Natural killer cell (primary cell): ENCODE data around the gene CNOT8. TPM values are rescaled to one million over a fixed set of nuclear protein-coding genes. Genes with fewer than 3 reads are reported as not detected.

Source experiments
- ATAC-seq, 3 donors: fragments of 150-1000 bp in 2 of 3; fragments of 200-7000 bp in 1 of 3; cut with Tn5 transposase; 1 replicate in 1 of 3; 2 replicates in 2 of 3; pipeline ENCODE4 v1.10.0; 2021; ENCODE audit warnings: mild to moderate bottlenecking in 2 of 3, moderate library complexity in 2 of 3
- DNase-seq, 2 donors: peaks; one replicate each; pipeline versions ENCODE4 v3.0.0 to v3.0.0-alpha.2; 2013 to 2021; ENCODE audit warnings: mixed read lengths in 1 of 2
- H3K27ac ChIP-seq: one replicate; pipeline ENCODE4 v1.5.1; 2013; ENCODE audit warnings: mild to moderate bottlenecking, low read length
- H3K27me3 ChIP-seq: one replicate; pipeline ENCODE4 v1.6.1; 2013; ENCODE audit warnings: low read length; ENCODE audit not compliant: control insufficient read depth, insufficient read depth
- H3K36me3 ChIP-seq: one replicate; pipeline ENCODE4 v1.6.1; 2013; ENCODE audit warnings: low read length; ENCODE audit not compliant: control insufficient read depth, insufficient read depth
- H3K4me1 ChIP-seq: one replicate; pipeline ENCODE4 v1.6.1; 2013; ENCODE audit warnings: low read length; ENCODE audit not compliant: control insufficient read depth, insufficient read depth
- H3K4me3 ChIP-seq: one replicate; pipeline ENCODE4 v1.5.1; 2013; ENCODE audit warnings: low read length
- H3K9me3 ChIP-seq: one replicate; pipeline ENCODE4 v1.6.1; 2013; ENCODE audit warnings: low read length; ENCODE audit not compliant: control insufficient read depth, insufficient read depth
- H3K27ac Mint-ChIP-seq, 2 donors: one replicate each; pipeline ENCODE4 v1.8.0; 2022; ENCODE audit warnings: mild to moderate bottlenecking in 2 of 2, mixed read lengths in 2 of 2, moderate library complexity in 1 of 2
- H3K27me3 Mint-ChIP-seq, 2 donors: one replicate each; pipeline ENCODE4 v1.8.0; 2022; ENCODE audit warnings: low read depth in 2 of 2, mixed read lengths in 2 of 2
- H3K36me3 Mint-ChIP-seq: one replicate; pipeline ENCODE4 v1.8.0; 2022; ENCODE audit warnings: mixed read lengths
- H3K4me1 Mint-ChIP-seq, 2 donors: one replicate each; pipeline ENCODE4 v1.8.0; 2022; ENCODE audit warnings: mixed read lengths in 2 of 2
- H3K4me3 Mint-ChIP-seq: one replicate; pipeline ENCODE4 v1.8.0; 2022; ENCODE audit warnings: mild to moderate bottlenecking, moderate library complexity, mixed read lengths
- H3K9me3 Mint-ChIP-seq, 2 donors: one replicate each; pipeline ENCODE4 v1.8.0; 2022; ENCODE audit warnings: mixed read lengths in 2 of 2
- WGBS: methylation state at CpG from one replicate; pipeline ENCODE4 v1.1.7; 2013; ENCODE audit warnings: missing lambda C conversion rate; ENCODE audit not compliant: insufficient coverage; 5-methylcytosine and 5-hydroxymethylcytosine counted together
- intact Hi-C: fragments of 100-400 bp; cut with micrococcal nuclease; formaldehyde crosslinking; loops from one replicate; pipeline ENCODE4 v1.14.2; 2022
- total RNA-seq, 4 donors: library from RNA; stranded (reverse); fragments of 120-200 nt in 1 of 4; gene quantifications; one replicate each; pipeline versions ENCODE4 v1.2.3 to v1.2.4, GENCODE V29; 2013 to 2022
- TF ChIP-seq, protein P1 (sequence below): fragments of 200-600 bp; IDR thresholded peaks from one replicate; pipeline ENCODE4 v1.8.0; 2022; ENCODE audit warnings: antibody characterized with exemption

CNOT8 gene
- total RNA-seq, 3 donors from 2014 or later (not counting 1 experiment from before 2014, with no cell fraction given), result 115 to 128 (median 124) TPM

DNA sequence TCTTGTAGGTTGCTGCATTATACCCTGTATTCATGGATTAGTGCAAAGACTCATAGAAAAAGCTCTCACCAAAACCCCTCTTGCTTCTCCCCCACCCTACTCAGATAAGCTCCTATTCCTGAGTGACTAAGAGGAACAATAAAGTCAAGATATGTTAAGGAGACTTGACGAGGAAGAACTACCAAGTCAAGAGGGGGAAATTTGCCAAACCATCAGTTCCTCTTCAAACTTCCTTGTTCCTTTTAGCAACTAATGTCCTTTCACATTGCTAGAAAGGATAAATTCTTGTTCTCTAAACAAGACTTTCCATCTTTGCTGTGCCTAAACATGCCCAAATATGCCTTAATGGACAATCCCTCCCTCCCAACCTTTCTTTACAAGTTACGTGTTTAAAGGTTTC is 27.0 kb downstream of the CNOT8 start:
- Mint-ChIP-seq H3K27me3 (no peaks in the 10 kb centered on the region), H3K4me3 (no peak overlapping the region), H3K36me3 (peaks cover 60% of the 10 kb centered on the region), H3K9me3 (peaks cover 0 to 5% of the 10 kb centered on the region in 2 donors), H3K27ac (no peak overlapping the region), H3K4me1 (no peaks in the 10 kb centered on the region)
- H3K4me1 ChIP-seq, result no peaks in the 10 kb centered on the region
- TF ChIP-seq, protein P1, sequence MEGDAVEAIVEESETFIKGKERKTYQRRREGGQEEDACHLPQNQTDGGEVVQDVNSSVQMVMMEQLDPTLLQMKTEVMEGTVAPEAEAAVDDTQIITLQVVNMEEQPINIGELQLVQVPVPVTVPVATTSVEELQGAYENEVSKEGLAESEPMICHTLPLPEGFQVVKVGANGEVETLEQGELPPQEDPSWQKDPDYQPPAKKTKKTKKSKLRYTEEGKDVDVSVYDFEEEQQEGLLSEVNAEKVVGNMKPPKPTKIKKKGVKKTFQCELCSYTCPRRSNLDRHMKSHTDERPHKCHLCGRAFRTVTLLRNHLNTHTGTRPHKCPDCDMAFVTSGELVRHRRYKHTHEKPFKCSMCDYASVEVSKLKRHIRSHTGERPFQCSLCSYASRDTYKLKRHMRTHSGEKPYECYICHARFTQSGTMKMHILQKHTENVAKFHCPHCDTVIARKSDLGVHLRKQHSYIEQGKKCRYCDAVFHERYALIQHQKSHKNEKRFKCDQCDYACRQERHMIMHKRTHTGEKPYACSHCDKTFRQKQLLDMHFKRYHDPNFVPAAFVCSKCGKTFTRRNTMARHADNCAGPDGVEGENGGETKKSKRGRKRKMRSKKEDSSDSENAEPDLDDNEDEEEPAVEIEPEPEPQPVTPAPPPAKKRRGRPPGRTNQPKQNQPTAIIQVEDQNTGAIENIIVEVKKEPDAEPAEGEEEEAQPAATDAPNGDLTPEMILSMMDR, result no peak
- ATAC-seq (no peak), DNase-seq (no peak)
- 100% methylated on average over 2 of the region's 2 CpGs for WGBS
- peaks cover 9% of the 10 kb centered on the region for H3K9me3 ChIP-seq
- H3K4me3 ChIP-seq, result no peak overlapping the region
- H3K27ac ChIP-seq, result no peak overlapping the region
- H3K36me3 ChIP-seq, result peaks cover 40% of the 10 kb centered on the region
- intact Hi-C loops, result no loop called here
- H3K27me3 ChIP-seq, result no peaks in the 10 kb centered on the region

DNA sequence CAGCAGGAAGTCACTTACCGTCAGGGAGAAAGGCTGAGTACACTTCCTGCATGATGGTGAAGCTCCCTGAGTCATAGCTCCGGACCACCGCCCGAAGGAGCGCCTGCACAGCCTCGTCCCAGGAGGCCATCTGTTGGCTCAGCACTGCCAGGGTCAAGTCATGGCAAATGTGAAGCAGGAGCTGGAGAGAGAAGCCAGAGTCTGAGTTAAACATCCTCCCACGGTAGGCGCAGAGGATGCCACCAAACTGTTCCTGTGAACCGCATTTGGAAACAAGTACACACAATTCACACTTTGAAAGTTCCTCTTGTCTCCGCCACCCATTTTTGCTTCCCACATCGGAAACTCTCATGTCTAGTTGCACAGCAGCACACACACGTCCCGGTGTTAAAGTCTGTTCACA is 33.9 kb downstream of the CNOT8 start:
- Mint-ChIP-seq H3K27me3 (no peaks in the 10 kb centered on the region), H3K36me3 (peaks cover 35% of the 10 kb centered on the region), H3K4me3 (no peak overlapping the region), H3K9me3 (no peaks in the 10 kb centered on the region), H3K27ac (no peak overlapping the region), H3K4me1 (no peaks in the 10 kb centered on the region)
- Histone ChIP-seq H3K27ac (no peak overlapping the region), H3K4me1 (no peaks in the 10 kb centered on the region), H3K27me3 (no peaks in the 10 kb centered on the region), H3K4me3 (no peak overlapping the region), H3K9me3 (no peaks in the 10 kb centered on the region), H3K36me3 (peaks cover 63% of the 10 kb centered on the region)
- DNase-seq, result no peak
- WGBS, result 88% methylated on average over 13 of the region's 13 CpGs
- intact Hi-C loops, result no loop called here
- TF ChIP-seq, protein P1, result no peak
- ATAC-seq, result no peak

DNA sequence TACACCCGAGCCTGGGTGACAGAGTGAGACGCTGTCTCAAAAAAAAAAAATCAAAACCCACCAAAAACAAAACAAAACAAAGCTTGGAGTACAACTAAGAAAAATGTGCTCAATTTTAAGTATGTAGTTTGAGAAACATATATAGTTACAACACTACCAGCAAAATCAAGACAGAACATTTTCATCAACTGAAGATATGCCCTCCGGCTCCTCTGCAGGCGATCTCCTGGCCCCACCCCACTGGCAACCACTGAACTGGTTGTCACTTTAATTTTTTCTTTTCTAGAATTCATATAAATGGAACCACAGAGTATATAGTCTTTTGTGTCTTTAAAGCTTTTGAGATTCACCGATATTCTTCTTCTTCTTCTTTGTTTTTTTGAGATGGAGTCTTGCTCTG is 35.0 kb downstream of the CNOT8 start:
- Histone ChIP-seq H3K27me3 (no peaks in the 10 kb centered on the region), H3K9me3 (no peaks in the 10 kb centered on the region), H3K4me1 (no peaks in the 10 kb centered on the region), H3K36me3 (peaks cover 60% of the 10 kb centered on the region), H3K27ac (no peak overlapping the region), H3K4me3 (no peak overlapping the region)
- no peaks in the 10 kb centered on the region for H3K27me3 Mint-ChIP-seq
- intact Hi-C loops, result no loop called here
- no peaks in the 10 kb centered on the region for H3K9me3 Mint-ChIP-seq
- no peak overlapping the region for H3K27ac Mint-ChIP-seq
- H3K4me1 Mint-ChIP-seq, result no peaks in the 10 kb centered on the region
- H3K36me3 Mint-ChIP-seq, result peaks cover 25% of the 10 kb centered on the region
- WGBS, result 96% methylated on average over 3 of the region's 5 CpGs
- ATAC-seq, result no peak
- TF ChIP-seq, protein P1, result no peak
- H3K4me3 Mint-ChIP-seq, result no peak overlapping the region
- DNase-seq, result no peak
